GM12878 (cell line): ENCODE measurements around the gene NIBAN1. TPM values are rescaled to one million over a fixed set of nuclear protein-coding genes. Genes with fewer than 3 reads are reported as not detected.

Experiments
- ATAC-seq: fragments of 200-7000 bp; cut with Tn5 transposase; 3 replicates; pipeline ENCODE4 v1.9.1; 2020; ENCODE audit warnings: mild to moderate bottlenecking, moderate library complexity
- BruUV-seq: library from RNA; stranded (reverse); fragments of 400-500 nt; replicated peaks from 2 replicates; lab custom pipeline; 2021; lab: Mats Ljungman, UMichigan
- CTCF ChIA-PET: fragments of 300-600 bp; sonication (Branson Sonifier 250); formaldehyde crosslinking; extraction: SDS; loops from one replicate; lab custom pipeline; 2021; ENCODE audit warnings: inconsistent platforms; lab: Yijun Ruan, JAX
- POLR2A ChIA-PET: fragments of 350-600 bp; formaldehyde crosslinking; extraction: SDS; loops from one replicate; lab custom pipeline; 2021; ENCODE audit warnings: inconsistent platforms; lab: Charles Lee
- RAD21 ChIA-PET: fragments of 300-600 bp; sonication (Branson Sonifier 250); formaldehyde crosslinking; loops from one replicate; lab custom pipeline; 2023; ENCODE audit warnings: antibody characterized with exemption; ENCODE audit not compliant: unreplicated experiment; lab: Charles Lee
- SMC1A ChIA-PET: fragments of 300-600 bp; sonication (Branson Sonifier 250); formaldehyde crosslinking; loops from one replicate; lab custom pipeline; 2023; ENCODE audit not compliant: unreplicated experiment, uncharacterized antibody; lab: Charles Lee
- DNase-seq: peaks from one replicate; pipeline ENCODE4 v3.0.0-alpha.2; 2011; ENCODE audit warnings: low read depth, low spot score
- FAIRE-seq: peaks from 3 replicates; lab custom pipeline; 2011; peaks lifted over from hg19 to GRCh38; lab: Jason Lieb, UNC
- H2AFZ ChIP-seq: 2 replicates; pipeline ENCODE4 v1.6.0; 2011; ENCODE audit warnings: low read depth, low read length, control low read depth; ENCODE audit not compliant: control insufficient read depth
- H3K27ac ChIP-seq: 2 replicates; pipeline ENCODE4 v1.5.1; 2011; ENCODE audit warnings: control low read depth; ENCODE audit not compliant: control insufficient read depth, insufficient read depth
- H3K27me3 ChIP-seq, 2 experiments: replicated peaks in 1 of 2; 2 replicates each; pipeline versions ENCODE4 v1.6.0 to v1.6.1; 2011; ENCODE audit warnings: low read length in 1 of 2; ENCODE audit not compliant: control insufficient read depth in 2 of 2, insufficient read depth in 2 of 2
- H3K36me3 ChIP-seq, 2 experiments: 2 replicates each; pipeline ENCODE4 v1.5.1; 2011; ENCODE audit warnings: low read length in 1 of 2; ENCODE audit not compliant: control insufficient read depth in 2 of 2, insufficient read depth in 2 of 2
- H3K4me1 ChIP-seq: 2 replicates; pipeline ENCODE4 v1.6.1; 2011; ENCODE audit warnings: mild to moderate bottlenecking, low read length, moderate library complexity, mixed read lengths; ENCODE audit not compliant: control insufficient read depth, insufficient read depth
- H3K4me2 ChIP-seq: 2 replicates; pipeline ENCODE4 v1.6.0; 2011; ENCODE audit warnings: control low read depth; ENCODE audit not compliant: control insufficient read depth, insufficient read depth
- H3K4me3 ChIP-seq: fragments of 200-600 bp; sonication (generic); 2 replicates; pipeline ENCODE4 v1.5.1; 2016
- H3K79me2 ChIP-seq: 2 replicates; pipeline ENCODE4 v1.6.0; 2011; ENCODE audit warnings: low read length; ENCODE audit not compliant: control insufficient read depth, insufficient read depth
- H3K9ac ChIP-seq: 2 replicates; pipeline ENCODE4 v1.8.0; 2011; ENCODE audit warnings: low read length, control low read depth, mixed read lengths; ENCODE audit not compliant: control insufficient read depth, insufficient read depth
- H3K9me3 ChIP-seq: replicated peaks from 3 replicates; pipeline ENCODE4 v1.5.1; 2011; ENCODE audit warnings: mild to moderate bottlenecking, low read length; ENCODE audit not compliant: control insufficient read depth, insufficient read depth
- H4K20me1 ChIP-seq: 2 replicates; pipeline ENCODE4 v1.6.0; 2011; ENCODE audit not compliant: control insufficient read depth, insufficient read depth
- CEBPB ChIP-seq, 2 experiments: fragments of 150-350 bp in 1 of 2; IDR thresholded peaks; 2 replicates each; pipeline ENCODE4 v1.6.1; 2012 to 2014; ENCODE audit warnings: low read depth in 2 of 2, low read length in 2 of 2, borderline replicate concordance in 1 of 2, inconsistent platforms in 1 of 2
- CHD4 ChIP-seq: fragments of 200-600 bp; sonication (generic); IDR thresholded peaks from 2 replicates; pipeline ENCODE4 v1.6.1; 2016; ENCODE audit warnings: mild to moderate bottlenecking
- CUX1 ChIP-seq: IDR thresholded peaks from 2 replicates; pipeline ENCODE4 v1.6.1; 2012; ENCODE audit warnings: improper control_type of control experiment, low read depth, low read length; ENCODE audit not compliant: insufficient replicate concordance
- FOXM1 ChIP-seq: IDR thresholded peaks from 2 replicates; pipeline ENCODE4 v1.6.1; 2012; ENCODE audit warnings: low read depth, mild to moderate bottlenecking, inconsistent platforms, low read length, moderate library complexity
- IRF4 ChIP-seq: IDR thresholded peaks from 2 replicates; pipeline ENCODE4 v1.6.1; 2011; ENCODE audit warnings: low read depth, low read length
- KLF5 ChIP-seq: fragments of 450-650 bp; IDR thresholded peaks from 2 replicates; pipeline ENCODE4 v1.6.1; 2014; ENCODE audit warnings: mild to moderate bottlenecking; ENCODE audit not compliant: partially characterized antibody
- PRDM15 ChIP-seq: fragments of 450-650 bp; formaldehyde crosslinking; IDR thresholded peaks from 2 replicates; pipeline ENCODE4 v1.4.0; 2020; ENCODE audit warnings: mild to moderate bottlenecking, moderate library complexity
- SUPT20H ChIP-seq: IDR thresholded peaks from 2 replicates; pipeline ENCODE4 v1.6.1; 2011; ENCODE audit warnings: low read depth, mild to moderate bottlenecking, low read length, moderate library complexity, borderline replicate concordance; ENCODE audit not compliant: control insufficient read depth
- ZNF274 ChIP-seq: IDR thresholded peaks from one replicate; pipeline ENCODE4 v1.8.0; 2011; ENCODE audit not compliant: insufficient read length, insufficient read depth
- WGBS: methylation state at CpG from one replicate; pipeline ENCODE4 v1.1.6; 2016; ENCODE audit warnings: low lambda C conversion rate; ENCODE audit not compliant: insufficient replicate concordance, insufficient coverage; ENCODE audit errors: missing lambda C conversion rate; 5-methylcytosine and 5-hydroxymethylcytosine counted together
- in situ Hi-C: fragments of 300-500 bp; cut with MboI; formaldehyde crosslinking; loops from 9 replicates; pipeline ENCODE4 v1.14.3; 2018; ENCODE audit warnings: mixed read lengths
- intact Hi-C: fragments of 100-400 bp; cut with micrococcal nuclease; formaldehyde crosslinking; loops from one replicate; pipeline ENCODE4 v1.14.2; 2022; ENCODE audit not compliant: unreplicated experiment
- polyA plus RNA-seq, 11 experiments: library from polyadenylated mRNA; depleted of rRNA in 4 of 11; unstranded in 6 of 11; stranded (reverse) in 5 of 11; fragments of >200 nt; fragmentation: Nextera tagmentation in 4 of 11; fragmentation: Illumina TruSeq in 1 of 11; extraction: Ambion mirVana in 4 of 11; extraction: Trizol in 1 of 11; gene quantifications; 1 replicate in 1 of 11; 2 replicates in 10 of 11; pipeline versions ENCODE4 v1.2.1 to v1.2.3, GENCODE V29; 2011 to 2016; ENCODE audit warnings: inconsistent platforms in 2 of 11, missing spikeins in 2 of 11, low read depth in 1 of 11
- total RNA-seq, 4 experiments: library from RNA; depleted of rRNA in 3 of 4; stranded (reverse); fragments of >200 nt in 3 of 4; fragmentation: Illumina TruSeq in 1 of 4; extraction: Trizol in 1 of 4; gene quantifications; 2 replicates each; pipeline versions ENCODE4 v1.2.1 to v1.2.3, GENCODE V29; 2013 to 2021
- TF ChIP-seq, protein P1 (sequence below): fragments of 450-650 bp; IDR thresholded peaks from 2 replicates; pipeline ENCODE4 v1.6.1; 2017; ENCODE audit warnings: borderline replicate concordance
- TF ChIP-seq, protein P2 (sequence below): fragments of 450-650 bp; IDR thresholded peaks from 2 replicates; pipeline ENCODE4 v1.6.1; 2017; ENCODE audit warnings: mild to moderate bottlenecking

NIBAN1 gene
- total and polyA plus RNA-seq, 10 of the 15 experiments (the other 5 are each of a cell fraction or from before 2014, with no cell fraction given): 11.2 to 67.8 (median 44.3) TPM

GRCh38 chr1:184994301-184994700, 20.0 kb upstream of the NIBAN1 start:
- H4K20me1 ChIP-seq: no peaks in the 10 kb centered on the region
- H3K79me2 ChIP-seq: no peaks in the 10 kb centered on the region
- H3K9me3 ChIP-seq: no peaks in the 10 kb centered on the region; the same call in 2 of the 3 replicates
- ChIA-PET CTCF (no interaction called here), SMC1A (no interaction called here), POLR2A (no interaction called here), RAD21 (no interaction called here)
- ATAC-seq (no peak), FAIRE-seq (no peak), DNase-seq (no peak)
- H3K4me3 ChIP-seq: no peak overlapping the region
- H3K4me1 ChIP-seq: no peaks in the 10 kb centered on the region
- H2AFZ ChIP-seq: no peak overlapping the region
- WGBS: 19% methylated on average over 1 of the region's 1 CpG
- intact Hi-C loops (no loop called here), in situ Hi-C loops (no loop called here)
- BruUV-seq: no TSS peak
- no peaks in the 10 kb centered on the region for H3K36me3 ChIP-seq
- no peaks in the 10 kb centered on the region for H3K27me3 ChIP-seq
- H3K4me2 ChIP-seq: no peak overlapping the region
- no peak overlapping the region for H3K9ac ChIP-seq
- H3K27ac ChIP-seq: no peak overlapping the region
- TF ChIP-seq IRF4: no peak
- no peak for TF ChIP-seq CUX1
- no peak for TF ChIP-seq FOXM1
- TF ChIP-seq, protein P1, sequence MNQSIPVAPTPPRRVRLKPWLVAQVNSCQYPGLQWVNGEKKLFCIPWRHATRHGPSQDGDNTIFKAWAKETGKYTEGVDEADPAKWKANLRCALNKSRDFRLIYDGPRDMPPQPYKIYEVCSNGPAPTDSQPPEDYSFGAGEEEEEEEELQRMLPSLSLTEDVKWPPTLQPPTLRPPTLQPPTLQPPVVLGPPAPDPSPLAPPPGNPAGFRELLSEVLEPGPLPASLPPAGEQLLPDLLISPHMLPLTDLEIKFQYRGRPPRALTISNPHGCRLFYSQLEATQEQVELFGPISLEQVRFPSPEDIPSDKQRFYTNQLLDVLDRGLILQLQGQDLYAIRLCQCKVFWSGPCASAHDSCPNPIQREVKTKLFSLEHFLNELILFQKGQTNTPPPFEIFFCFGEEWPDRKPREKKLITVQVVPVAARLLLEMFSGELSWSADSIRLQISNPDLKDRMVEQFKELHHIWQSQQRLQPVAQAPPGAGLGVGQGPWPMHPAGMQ: no peak
- TF ChIP-seq, protein P2, sequence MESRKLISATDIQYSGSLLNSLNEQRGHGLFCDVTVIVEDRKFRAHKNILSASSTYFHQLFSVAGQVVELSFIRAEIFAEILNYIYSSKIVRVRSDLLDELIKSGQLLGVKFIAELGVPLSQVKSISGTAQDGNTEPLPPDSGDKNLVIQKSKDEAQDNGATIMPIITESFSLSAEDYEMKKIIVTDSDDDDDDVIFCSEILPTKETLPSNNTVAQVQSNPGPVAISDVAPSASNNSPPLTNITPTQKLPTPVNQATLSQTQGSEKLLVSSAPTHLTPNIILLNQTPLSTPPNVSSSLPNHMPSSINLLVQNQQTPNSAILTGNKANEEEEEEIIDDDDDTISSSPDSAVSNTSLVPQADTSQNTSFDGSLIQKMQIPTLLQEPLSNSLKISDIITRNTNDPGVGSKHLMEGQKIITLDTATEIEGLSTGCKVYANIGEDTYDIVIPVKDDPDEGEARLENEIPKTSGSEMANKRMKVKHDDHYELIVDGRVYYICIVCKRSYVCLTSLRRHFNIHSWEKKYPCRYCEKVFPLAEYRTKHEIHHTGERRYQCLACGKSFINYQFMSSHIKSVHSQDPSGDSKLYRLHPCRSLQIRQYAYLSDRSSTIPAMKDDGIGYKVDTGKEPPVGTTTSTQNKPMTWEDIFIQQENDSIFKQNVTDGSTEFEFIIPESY: no peak
- no peak for TF ChIP-seq KLF5
- TF ChIP-seq PRDM15: no peak
- TF ChIP-seq CEBPB (IDR thresholded peaks at IDR 0.05; ENCODE audit: borderline replicate concordance in 1 of 2, low read depth in 2 of 2, low read length in 2 of 2): no peak
- TF ChIP-seq SUPT20H: no peak
- TF ChIP-seq ZNF274: no peak
- no peak for TF ChIP-seq CHD4
